Activated CD8-positive, alpha-beta memory T cell treated with anti-CD3 and anti-CD28 coated beads, Interleukin-2, amount 50 U/mL, for 24 hours (primary cell): ENCODE data around the gene ADAMTS17.

Experiments
- DNase-seq: peaks from one replicate; pipeline ENCODE4 v3.0.0-alpha.2; 2020; ENCODE audit errors: extremely low read depth

ADAMTS17 gene

DNA sequence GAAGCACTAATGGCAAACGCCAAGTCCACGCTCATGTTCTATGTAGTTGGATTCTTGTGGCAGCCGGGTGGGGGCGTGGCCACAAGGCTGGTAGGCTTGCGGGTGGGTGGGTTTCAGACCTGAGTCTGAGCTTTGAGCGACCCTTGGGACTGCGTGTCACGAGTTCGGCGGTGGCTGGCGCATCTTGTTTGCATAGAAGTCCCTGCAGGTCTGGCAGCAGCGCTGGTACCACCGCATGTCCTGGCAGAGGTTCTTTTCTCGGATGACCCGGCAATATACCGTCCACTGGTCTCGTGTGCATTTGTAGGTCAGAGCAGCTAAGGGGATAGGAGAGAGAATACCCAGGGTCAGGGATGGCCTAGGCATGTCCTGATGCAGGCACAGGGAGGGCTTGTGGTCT lies 367.5 kb downstream of the ADAMTS17 start:
- no peak for DNase-seq

DNA sequence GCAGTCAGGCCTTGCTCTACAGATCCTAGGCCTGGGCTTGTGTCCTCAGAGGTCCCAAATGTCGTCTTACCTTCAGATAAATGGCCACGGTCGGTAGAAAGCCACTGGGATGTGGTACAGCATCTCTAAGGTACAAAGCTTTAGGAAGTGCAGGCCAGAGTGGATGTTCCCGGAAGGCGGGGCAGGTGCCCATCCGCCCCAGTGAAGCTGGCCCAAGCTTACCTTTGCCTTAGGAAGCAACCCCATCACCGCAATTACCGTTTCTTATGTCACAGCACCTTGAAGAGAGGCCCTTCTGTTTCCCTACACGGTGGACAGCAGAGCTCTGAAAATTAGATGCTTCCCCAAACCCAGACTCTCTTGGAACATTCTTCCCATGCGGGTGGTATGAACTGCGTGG lies 368.4 kb downstream of the ADAMTS17 start:
- no peak for DNase-seq

DNA sequence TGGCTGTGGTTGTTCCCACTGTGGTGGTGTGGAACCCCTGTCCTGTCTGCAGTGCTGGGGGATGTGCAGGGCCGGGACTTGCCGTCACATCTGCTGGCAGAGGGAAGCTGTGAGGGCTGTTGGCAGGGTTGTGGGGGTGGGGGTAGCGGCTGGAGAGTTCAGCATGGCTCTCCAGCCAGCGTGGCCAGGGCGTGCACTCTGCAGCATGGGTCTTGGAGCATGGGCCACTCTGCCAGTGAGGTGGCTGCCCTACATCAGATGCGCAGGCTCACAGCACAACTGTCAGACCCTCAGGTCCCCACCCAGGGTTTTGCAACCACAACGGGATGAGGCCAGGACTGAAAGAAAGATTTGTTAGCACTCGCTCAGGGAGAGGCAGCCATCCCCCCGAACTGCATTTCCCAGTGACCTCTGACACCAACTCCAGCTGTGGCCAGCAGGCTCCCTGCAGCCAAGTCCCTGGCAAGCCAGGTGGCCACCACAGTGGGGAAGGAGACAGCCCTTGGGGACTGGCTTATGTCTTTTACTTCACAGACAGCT lies 370.8 kb downstream of the ADAMTS17 start:
- no peak for DNase-seq

DNA sequence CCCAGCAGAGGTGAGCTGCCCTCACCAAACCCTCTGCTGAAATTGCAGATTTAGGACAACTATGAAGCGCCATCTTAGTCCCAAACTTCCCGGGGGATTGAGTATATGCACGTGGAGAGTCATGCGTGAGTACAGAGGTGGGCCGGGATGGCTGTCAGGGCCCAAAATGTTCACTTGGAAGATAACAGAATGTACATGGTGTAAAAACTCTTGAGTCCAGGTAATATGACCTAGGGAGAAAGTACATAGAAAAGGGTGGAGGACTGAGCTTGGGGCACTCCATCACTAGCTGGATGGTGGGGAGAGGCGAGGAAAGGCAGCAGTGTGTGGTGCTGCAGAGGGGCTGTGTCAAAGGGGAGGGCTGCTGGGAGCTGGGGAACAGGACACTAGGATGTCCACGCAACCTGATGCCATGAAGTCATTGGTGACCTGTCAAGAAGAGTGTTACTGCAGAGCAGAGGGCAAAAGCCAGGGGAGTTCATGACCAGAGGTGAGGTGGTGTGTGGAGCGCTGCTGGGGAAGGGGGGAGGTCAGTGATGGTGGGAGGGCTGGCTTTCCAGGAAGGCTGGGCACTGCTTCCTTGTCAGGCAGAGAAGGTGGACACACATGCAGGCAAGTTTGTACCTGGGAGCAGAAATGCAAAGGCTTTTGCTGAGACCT lies 372.4 kb downstream of the ADAMTS17 start:
- DNase-seq = no peak

DNA sequence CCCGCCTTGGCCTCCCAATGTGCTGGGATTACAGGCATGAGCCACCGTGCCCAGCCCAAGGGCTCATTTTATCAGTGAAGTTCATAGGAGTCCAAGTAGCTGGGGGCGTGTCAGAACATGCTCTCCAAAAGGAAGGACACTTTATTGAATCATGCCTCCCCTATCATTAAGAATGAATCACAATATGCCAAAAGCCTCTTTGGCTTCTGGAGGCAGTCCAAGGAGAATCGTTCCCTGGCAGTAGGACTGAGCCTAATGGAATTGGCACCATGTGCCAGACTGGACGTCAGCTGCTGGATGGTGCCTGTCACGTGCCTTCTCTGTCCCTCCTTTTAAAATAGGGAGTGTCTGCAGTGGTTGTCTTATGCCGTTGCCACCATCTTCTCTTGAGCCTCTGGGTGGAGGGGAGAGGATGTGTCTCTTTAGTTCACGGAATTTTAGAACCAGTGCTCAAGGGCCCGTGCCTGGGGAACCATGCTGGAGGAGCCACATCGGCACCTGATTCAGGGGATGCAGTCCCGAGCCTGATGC lies 373.9 kb downstream of the ADAMTS17 start:
- DNase-seq = no peak

DNA sequence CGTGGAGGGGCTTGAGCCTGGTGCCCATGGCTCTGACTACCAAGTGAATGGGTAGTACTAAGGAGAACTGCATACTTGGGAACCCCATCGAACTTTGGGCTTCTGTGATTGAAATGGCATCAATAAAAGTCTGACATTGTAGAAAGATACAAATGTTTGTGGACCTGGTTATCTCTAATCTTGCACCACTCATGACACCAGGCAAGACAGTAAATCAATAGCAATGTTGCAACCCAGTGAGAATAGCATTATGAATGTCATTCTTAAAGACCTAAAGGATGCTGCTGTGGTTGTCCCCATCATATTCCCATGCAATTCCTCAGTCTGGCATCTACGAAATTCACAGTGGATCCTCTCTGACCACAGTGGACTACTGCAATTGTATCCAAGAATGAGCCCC lies 375.0 kb downstream of the ADAMTS17 start:
- DNase-seq = no peak

DNA sequence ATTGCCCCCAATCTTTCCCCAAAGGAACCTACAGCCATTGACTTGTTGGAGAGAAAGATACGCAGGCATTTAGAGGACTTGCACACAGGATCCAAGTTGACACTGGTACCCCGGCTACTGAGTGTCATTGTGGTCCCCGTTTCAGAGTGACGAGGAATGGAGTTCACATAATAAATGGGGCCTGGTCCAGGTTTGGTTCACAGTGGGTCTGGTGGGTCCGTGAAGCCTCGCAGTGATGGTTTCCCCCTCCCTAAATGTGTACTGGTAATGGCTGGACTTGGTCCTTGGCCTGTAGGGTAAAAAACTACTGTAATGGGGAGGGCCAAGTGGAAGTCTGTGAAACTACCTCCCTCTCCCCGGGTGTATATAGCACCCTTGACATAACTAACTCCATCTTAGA lies 376.4 kb downstream of the ADAMTS17 start:
- DNase-seq = no peak

DNA sequence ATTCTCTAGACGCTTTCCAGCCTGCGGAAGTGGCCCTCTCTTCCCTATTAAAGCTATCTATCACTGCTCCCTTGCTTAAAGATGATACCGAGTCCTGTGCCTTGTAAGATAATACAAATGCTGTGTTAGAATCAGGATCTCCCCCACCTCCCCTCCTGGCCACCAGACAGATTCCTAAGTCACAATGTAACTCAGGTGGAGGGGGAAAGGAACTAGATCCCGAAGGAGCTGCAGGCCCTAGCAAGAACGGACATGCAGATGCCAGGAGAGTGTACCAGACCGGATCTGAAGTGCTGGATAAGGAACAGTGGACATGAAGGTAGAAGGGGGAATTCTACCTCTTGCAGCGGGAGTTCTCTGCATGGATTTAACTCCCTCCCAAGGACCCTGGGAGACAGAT lies 377.8 kb downstream of the ADAMTS17 start:
- DNase-seq = no peak

DNA sequence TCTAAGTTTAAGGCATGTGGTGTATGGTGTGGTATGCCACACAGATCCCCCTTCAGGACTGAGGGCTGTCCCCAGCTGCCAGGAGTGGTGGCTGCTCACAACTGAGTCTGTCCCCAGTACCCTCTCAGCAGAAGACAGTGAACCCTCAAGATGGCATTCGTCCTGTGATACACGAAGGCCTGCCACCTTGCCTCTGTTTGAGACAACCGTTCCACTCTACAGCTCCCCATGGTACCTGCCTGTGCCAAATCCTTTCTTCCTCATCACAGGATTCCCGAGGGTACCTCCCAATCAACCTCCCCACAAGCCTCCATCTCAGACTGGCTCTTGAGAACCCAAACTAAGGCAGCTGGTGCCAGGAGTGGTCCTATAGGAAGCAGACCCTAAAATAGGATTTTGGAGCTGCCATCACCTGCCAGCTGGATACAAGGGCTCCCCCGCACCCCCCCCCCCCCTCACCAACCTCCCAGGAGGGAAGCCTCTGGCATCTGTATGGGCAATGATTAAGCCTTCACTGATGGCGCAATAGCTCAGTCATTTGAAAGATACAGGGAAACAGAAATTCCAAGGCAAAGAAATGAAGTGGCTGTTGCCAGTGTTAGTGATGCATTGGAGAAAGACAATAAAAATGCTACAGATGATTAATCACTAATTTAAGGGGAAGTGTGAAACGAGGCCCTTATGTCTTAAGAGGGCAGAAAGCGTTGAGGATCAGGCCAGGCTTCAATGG lies 378.5 kb downstream of the ADAMTS17 start:
- no peak for DNase-seq

DNA sequence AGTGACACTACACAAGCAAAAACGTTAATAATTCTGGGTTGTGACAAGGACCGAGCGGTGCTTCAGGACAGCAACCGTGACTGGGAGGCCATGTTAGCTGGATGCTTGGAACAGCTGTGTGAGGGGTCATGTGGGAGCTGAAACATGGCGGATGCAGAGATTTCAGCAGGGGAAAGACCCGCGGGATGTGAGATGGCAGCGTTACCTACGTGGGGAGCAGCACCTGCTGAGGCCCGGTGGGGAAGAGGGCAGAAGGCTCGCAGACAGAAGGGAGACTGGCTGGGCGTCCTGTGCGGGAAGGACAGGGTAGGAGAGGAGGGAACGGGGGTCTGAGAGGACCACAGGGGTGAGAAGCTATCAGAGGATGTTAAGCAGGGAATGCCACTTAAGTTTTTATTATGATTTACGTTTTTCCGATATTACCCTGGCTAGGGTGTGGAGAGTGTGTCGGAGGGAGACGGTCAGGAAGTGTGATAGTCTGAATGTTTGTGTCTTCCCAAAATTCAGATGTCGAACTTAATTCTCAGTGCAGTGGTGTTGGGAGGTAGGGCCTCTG lies 379.7 kb downstream of the ADAMTS17 start:
- no peak for DNase-seq

DNA sequence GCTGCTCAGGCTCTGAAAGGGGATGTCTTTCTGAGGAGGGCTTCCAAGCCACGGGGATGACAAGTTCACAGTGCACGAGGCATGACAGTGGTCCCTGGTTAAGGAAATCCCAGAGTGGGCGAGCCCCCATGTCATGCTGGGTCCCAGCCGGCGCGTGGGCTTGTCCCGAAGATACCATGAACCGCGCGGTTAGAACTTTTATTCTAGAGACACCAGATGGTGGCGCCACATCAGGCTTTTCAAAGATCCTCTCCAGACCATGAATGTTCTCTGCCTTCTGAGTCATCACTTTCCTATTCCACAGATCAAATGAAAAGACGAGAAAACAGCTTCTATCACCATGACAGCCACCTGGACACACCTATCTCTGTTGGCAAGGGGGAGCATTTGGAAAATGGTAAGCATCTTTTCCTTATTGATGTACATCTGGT lies 380.7 kb downstream of the ADAMTS17 start:
- no peak for DNase-seq

DNA sequence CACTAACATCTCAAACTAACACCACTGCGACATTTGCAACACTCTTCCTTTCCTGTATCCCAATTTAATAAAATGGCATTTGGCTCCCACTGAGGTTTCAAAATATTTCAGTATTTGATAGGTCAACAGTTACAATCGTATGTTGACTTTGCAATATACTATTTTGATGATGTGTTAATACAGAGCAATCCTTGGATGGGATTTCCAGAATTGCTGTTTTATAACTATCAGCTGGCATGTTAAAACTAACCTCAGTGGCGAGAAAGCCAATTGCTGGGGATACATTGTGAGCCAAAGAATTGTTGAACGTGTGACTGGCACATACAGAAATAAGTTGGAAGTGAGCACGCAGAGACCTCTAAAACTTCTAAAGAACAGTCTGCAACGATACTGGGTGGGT lies 382.4 kb downstream of the ADAMTS17 start:
- DNase-seq = no peak

DNA sequence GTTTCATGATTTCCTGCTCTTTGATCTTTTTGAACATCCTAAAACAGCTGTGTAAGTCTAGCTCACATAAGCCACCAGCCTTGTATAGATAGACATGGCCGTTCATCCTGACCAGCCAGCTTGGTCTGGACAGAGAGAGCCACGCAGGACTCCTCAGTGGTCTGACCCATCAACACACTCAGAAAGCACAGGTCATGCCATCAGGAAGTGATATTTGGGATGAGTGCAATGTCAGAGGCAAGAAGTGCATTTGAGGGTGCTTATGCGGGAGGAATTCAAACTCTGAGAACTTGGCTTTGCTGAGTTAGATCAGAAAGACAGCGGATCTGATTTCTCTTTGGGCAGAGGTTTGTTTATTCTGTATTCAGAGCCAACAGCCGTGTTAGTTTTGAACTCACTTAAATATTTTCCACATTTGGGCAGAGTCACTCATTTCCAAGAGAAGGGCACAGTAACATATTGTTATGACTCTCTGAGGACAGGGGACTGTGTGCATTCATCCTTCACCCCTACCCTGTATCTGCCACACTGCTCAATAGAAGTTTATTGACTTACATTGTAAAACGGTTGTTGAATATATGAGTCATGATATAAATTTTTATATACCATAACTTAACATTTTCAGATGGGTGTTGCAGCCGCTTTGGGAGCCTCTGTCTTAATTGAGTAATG lies 383.2 kb downstream of the ADAMTS17 start:
- DNase-seq = no peak

DNA sequence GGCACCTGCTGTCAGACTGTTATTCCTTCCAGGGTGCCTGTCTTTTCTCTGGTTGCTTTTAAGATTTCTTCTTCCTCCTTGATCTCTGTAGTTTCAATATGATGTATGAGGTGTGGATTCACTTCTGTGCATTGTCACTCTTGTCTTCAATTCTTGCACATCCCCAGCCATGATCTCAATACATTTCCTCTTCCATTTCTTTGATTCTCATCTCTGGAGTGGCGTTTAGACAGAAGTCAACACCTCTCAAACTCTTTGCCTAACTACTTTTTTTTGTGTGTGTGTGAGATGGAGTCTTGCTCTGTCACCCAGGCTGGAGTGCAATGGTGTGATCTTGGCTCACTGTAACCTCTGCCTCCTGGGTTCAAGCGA lies 384.1 kb downstream of the ADAMTS17 start:
- no peak for DNase-seq

DNA sequence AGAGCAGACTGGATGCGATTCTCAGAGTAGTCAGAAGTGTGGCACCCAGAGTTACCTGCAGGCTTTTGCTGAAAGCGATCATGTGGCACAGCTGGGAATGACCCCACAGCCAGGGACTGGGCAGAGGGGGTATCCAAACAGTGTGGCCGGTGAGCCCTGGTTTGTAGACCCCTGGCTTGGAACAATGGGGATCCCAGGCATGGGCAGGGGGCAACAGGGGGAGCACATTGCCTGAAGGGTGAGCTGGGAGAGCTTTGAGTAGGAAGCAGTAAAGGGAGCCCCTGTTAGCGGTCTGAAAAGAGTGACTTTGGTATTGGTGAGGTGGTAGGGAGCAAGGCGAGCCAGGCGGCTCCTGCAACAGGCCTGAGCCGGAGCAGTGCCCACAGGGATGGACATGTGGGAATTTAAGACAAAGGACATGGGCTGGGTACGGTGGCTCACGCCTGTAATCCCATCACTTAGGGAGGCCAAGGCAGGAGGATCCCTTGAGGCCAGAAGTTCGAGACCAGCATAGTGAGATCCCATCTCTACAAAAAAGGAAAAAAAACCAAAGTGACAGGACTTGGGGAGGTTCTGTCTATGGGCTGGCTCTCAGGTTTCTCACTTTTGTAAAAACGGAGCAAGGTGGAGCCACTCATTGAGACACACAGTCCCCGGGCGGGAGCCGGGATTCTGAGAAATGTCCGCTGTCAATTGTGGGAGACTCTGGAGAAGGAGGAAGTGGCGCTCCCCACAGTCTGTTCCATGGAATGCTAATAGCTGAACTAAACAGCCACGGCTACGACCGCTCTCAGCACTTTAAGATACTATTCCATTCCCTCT lies 384.7 kb downstream of the ADAMTS17 start:
- no peak for DNase-seq

DNA sequence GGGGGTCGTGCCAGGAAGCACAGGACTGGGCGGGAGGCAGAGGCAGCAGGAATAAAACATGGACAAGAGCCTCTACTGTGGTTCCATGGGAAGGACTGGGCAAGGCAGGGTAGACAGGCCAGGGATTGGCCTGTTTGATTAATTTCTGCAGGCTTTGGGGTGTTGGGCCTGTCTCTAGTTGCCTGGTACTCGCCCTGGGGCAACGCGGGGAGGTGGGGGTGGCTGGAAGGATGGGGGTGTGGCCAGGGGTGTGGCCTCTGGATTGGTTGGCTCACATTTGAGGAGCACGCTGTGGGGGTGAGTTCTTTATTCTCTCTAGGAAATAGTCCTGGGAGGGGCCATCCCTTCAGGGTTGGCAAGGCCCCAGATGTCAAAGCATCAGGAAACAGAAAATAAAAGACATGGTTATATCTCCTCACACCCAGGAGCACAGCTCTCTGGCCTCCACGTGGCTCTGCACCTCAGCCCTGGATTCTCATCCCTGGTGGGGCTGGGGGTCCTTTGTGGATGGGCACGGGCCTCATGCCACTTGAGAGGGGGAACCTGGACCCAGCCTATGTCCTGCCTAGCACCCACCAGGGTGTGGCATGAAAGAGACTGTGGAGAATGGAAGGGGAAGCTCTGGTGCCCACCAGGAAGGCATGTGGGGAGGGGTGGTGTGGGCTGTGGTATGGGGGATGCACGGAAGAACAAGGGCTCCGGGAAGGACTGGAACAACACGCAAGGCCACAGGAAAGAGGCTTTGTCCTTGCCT lies 385.6 kb downstream of the ADAMTS17 start:
- no peak for DNase-seq

DNA sequence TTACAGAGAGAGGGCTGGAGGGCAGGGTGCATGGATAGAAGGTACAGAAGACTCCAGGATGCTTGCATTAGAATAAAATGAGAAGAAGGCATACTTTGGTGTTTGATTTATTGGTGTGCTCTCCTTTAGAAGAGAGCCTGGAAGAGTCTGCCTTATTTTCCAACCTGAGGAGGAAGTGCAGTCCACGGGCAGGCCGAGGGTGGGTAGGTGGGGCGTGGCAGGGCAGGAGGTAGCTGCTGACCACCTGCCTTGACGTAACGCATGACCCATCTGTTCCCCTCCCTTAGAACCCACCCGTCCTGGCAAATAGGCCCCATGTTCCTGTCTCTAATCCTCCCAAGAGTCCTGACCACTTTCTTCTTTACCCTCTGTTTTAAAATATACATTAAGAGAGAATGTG lies 386.2 kb downstream of the ADAMTS17 start:
- no peak for DNase-seq

DNA sequence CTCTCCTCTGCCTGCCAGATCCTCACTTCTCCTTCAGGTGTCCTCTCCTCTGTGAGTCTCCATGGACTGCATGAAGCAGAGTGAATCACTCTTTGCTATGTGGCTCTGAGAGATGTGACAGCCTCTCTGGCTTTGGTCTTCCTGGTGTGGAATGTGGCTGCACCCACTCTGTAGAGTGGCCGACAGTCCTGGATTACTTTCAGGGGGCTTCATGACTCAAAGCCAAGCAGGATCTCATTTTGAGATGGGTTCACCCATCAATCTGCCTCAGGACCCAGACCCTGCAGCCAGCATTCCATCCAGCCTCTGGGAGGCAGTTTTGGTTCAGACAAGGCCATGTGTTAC lies 386.6 kb downstream of the ADAMTS17 start:
- DNase-seq = no peak

DNA sequence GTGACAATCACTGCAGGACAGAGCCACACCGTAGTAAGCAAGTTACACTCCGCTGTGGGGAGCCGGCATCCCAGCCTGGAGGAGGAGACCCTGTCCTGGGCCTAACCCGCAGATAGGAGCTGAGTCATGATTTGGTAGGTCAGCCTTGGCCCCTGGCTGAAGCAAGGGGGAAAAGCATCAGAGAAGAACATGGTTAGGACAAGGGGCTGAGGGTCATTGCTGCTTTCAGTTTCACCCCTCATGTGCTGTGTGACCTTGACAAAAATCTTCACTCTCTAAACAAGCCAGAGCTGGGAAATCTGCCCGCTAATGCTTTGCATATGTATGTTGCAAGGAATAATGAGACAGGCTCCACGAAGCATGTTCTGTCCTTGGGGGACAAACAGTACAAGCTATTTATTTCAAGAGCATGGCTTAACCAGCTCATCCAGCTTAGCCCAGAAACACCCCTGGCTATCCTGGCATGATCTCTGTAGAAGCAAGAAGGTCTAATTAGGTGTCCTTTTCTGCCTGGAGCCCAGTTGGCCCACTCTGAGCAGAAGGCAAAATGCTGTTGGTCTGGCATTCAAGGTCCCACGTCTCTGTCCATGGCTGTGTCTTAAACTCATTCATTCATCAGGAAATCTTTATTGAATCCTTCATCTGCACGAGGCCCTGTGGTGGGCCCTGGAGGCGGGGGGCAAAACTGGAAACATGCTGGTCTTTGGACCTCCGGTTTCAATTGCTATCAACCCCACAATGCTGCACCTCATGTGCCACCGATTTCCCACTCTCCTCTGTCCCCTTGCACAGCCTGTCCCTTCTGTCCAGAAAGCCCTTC lies 387.2 kb downstream of the ADAMTS17 start:
- no peak for DNase-seq

DNA sequence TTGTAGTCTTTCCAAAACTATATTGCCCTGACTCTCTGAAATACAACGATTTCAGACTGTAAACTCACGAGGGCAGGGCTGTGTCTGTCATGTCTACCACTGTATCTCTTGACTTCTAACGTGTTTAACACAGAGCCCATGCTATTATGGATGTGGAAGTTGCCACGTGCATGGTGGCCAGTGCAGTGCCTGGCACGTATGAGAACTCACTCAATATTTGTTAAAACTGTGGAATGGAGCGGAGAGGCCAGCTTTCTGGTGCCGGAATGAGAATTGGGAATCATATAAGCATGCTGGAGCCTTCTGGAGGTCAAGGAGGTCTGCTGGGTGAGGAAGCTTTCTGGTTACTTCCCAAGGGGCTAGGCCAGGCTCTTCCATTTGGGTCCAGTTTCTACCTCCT lies 387.9 kb downstream of the ADAMTS17 start:
- no peak for DNase-seq
